GM12878 (cell line): ENCODE results near the gene ADAMTSL4.

Source experiments
- CBX5 ChIP-seq: sonication (generic); IDR thresholded peaks from 2 replicates; pipeline ENCODE4 v1.6.1; 2016; ENCODE audit warnings: low read depth, moderate library complexity, mild to moderate bottlenecking, inconsistent platforms
- ESRRA ChIP-seq: IDR thresholded peaks from 2 replicates; pipeline ENCODE4 v1.6.1; 2012; ENCODE audit warnings: mild to moderate bottlenecking, low read length, improper control_type of control experiment
- TF ChIP-seq, protein P1 (sequence below), 3 experiments: IDR thresholded peaks in 2 of 3; conservative IDR thresholded peaks in 1 of 3; 2 replicates each; pipeline ENCODE4 v1.5.1; 2011; ENCODE audit warnings: low read depth in 3 of 3, low read length in 3 of 3, mild to moderate bottlenecking in 3 of 3, control low read depth in 2 of 3, moderate library complexity in 2 of 3, inconsistent platforms in 1 of 3, mixed read lengths in 1 of 3; ENCODE audit not compliant: control insufficient read depth in 2 of 3, insufficient read depth in 1 of 3; ENCODE audit errors: extremely low read depth in 1 of 3
- TF ChIP-seq, protein P2 (sequence below): IDR thresholded peaks from 2 replicates; pipeline ENCODE4 v1.6.1; 2012; ENCODE audit warnings: mild to moderate bottlenecking, low read depth, low read length

DNA sequence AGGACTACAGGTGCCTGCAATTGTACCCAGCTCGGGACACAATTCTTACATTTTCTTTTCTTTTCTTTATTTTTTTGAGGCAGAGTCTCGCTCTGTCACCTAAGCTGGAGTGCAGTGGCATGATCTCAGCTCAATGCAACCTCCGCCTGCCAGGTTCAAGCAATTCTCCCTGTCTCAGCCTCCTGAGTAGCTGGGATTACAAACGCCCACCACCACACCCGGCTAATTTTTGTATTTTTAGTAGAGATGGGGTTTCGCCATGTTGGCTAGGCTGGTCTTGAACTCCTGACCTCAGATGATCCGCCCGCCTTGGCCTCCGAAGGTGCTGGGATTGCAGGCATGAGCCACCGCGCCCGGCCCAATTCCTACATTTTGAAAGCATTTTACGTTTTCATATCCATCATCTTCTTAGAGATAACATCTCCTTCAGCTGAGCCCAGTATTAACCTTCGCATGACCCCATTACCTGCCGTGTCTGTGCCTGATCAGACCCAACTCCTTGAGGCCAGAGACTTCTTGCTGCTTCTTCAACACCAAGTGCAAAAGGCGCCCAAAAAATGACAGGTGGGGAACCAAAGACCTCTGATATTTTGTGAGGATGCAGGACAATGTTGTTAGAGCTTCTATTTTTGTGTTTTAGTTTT, 2.8 kb upstream of the ADAMTSL4 start:
- TF ChIP-seq, protein P1, sequence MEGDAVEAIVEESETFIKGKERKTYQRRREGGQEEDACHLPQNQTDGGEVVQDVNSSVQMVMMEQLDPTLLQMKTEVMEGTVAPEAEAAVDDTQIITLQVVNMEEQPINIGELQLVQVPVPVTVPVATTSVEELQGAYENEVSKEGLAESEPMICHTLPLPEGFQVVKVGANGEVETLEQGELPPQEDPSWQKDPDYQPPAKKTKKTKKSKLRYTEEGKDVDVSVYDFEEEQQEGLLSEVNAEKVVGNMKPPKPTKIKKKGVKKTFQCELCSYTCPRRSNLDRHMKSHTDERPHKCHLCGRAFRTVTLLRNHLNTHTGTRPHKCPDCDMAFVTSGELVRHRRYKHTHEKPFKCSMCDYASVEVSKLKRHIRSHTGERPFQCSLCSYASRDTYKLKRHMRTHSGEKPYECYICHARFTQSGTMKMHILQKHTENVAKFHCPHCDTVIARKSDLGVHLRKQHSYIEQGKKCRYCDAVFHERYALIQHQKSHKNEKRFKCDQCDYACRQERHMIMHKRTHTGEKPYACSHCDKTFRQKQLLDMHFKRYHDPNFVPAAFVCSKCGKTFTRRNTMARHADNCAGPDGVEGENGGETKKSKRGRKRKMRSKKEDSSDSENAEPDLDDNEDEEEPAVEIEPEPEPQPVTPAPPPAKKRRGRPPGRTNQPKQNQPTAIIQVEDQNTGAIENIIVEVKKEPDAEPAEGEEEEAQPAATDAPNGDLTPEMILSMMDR (IDR thresholded peaks at IDR 0.05 in 2 of 3, conservative IDR thresholded peaks at IDR 0.05 in 1 of 3; ENCODE audit: control insufficient read depth in 2 of 3, extremely low read depth in 1 of 3, insufficient read depth in 1 of 3, low read depth in 3 of 3, low read length in 3 of 3), result no peak
- TF ChIP-seq, protein P2, sequence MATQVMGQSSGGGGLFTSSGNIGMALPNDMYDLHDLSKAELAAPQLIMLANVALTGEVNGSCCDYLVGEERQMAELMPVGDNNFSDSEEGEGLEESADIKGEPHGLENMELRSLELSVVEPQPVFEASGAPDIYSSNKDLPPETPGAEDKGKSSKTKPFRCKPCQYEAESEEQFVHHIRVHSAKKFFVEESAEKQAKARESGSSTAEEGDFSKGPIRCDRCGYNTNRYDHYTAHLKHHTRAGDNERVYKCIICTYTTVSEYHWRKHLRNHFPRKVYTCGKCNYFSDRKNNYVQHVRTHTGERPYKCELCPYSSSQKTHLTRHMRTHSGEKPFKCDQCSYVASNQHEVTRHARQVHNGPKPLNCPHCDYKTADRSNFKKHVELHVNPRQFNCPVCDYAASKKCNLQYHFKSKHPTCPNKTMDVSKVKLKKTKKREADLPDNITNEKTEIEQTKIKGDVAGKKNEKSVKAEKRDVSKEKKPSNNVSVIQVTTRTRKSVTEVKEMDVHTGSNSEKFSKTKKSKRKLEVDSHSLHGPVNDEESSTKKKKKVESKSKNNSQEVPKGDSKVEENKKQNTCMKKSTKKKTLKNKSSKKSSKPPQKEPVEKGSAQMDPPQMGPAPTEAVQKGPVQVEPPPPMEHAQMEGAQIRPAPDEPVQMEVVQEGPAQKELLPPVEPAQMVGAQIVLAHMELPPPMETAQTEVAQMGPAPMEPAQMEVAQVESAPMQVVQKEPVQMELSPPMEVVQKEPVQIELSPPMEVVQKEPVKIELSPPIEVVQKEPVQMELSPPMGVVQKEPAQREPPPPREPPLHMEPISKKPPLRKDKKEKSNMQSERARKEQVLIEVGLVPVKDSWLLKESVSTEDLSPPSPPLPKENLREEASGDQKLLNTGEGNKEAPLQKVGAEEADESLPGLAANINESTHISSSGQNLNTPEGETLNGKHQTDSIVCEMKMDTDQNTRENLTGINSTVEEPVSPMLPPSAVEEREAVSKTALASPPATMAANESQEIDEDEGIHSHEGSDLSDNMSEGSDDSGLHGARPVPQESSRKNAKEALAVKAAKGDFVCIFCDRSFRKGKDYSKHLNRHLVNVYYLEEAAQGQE, result no peak
- TF ChIP-seq ESRRA (no peak), CBX5 (no peak)
